Transverse colon (tissue), 4 donors: ENCODE data around the gene LPAR2. TPM values are rescaled to one million over a fixed set of nuclear protein-coding genes. Genes with fewer than 3 reads are reported as not detected.

Experiments
- DNase-seq: peaks from one replicate; pipeline ENCODE4 v3.0.0-alpha.2; 2019
- H3K27ac ChIP-seq, 4 donors: fragments of 200-600 bp; sonication (generic); 2 replicates each; pipeline ENCODE4 v1.5.1; 2016 to 2018; ENCODE audit warnings: inconsistent platforms in 4 of 4
- H3K27me3 ChIP-seq: fragments of 200-600 bp; sonication (generic); 2 replicates; pipeline ENCODE4 v1.5.1; 2017; ENCODE audit warnings: inconsistent platforms
- H3K36me3 ChIP-seq, 4 donors: fragments of 200-600 bp; sonication (generic); 2 replicates each; pipeline ENCODE4 v1.5.1; 2017 to 2019; ENCODE audit warnings: inconsistent platforms in 4 of 4
- H3K4me1 ChIP-seq, 4 donors: fragments of 200-600 bp; sonication (generic); 2 replicates each; pipeline ENCODE4 v1.5.1; 2017 to 2020; ENCODE audit warnings: inconsistent platforms in 4 of 4
- H3K4me3 ChIP-seq, 4 donors: fragments of 200-600 bp; sonication (generic); 1 replicate in 1 of 4; 2 replicates in 3 of 4; pipeline versions ENCODE4 v1.5.1 to v1.6.1; 2017 to 2019; ENCODE audit warnings: inconsistent platforms in 4 of 4
- H3K9me3 ChIP-seq, 2 donors: fragments of 200-600 bp; sonication (generic); 2 replicates each; pipeline ENCODE4 v1.5.1; 2017 to 2019; ENCODE audit warnings: inconsistent platforms in 2 of 2
- EP300 ChIP-seq: sonication (generic); formaldehyde crosslinking; IDR thresholded peaks from one replicate; pipeline ENCODE4 v1.6.1; 2017; ENCODE audit warnings: antibody characterized with exemption, low read depth
- POLR2A ChIP-seq: fragments of 450-650 bp; IDR thresholded peaks from one replicate; pipeline ENCODE4 v1.6.1; 2016; ENCODE audit warnings: antibody characterized with exemption, mild to moderate bottlenecking, moderate library complexity
- POLR2AphosphoS5 ChIP-seq, 3 donors: sonication (generic); formaldehyde crosslinking; IDR thresholded peaks; one replicate each; pipeline ENCODE4 v1.6.1; 2016; ENCODE audit warnings: antibody characterized with exemption in 3 of 3
- WGBS, 2 donors: methylation state at CpG; one replicate each; pipeline ENCODE4 v1.1.5; 2018; ENCODE audit warnings: low coverage in 1 of 2; 5-methylcytosine and 5-hydroxymethylcytosine counted together
- in situ Hi-C, 4 donors: fragments of 200-750 bp; cut with MboI; loops; one replicate each; pipeline versions ENCODE4 v1.15.0 to v1.15.1; 2017; ENCODE audit warnings: low sequenced_read_pairs in 3 of 4, low pct_ligation_motif_present in 1 of 4, low pct_unique_long_range_greater_than_20kb in 1 of 4
- intact Hi-C: fragments of 100-400 bp; cut with DNase I; formaldehyde crosslinking; loops from one replicate; pipeline ENCODE4 v1.15.1; 2023; ENCODE audit warnings: low total_unique reads
- total RNA-seq, 4 donors: library from RNA; depleted of rRNA; stranded (reverse); fragments of >200 nt; gene quantifications; one replicate each; pipeline ENCODE4 v1.1.0, GENCODE V29; 2016
- TF ChIP-seq, protein P1 (sequence below), 5 experiments: fragments of 200-600 bp in 3 of 5; fragments of 450-650 bp in 2 of 5; sonication (generic) in 3 of 5; IDR thresholded peaks; 1 replicate in 2 of 5; 2 replicates in 3 of 5; pipeline ENCODE4 v1.5.1; 2016 to 2017; ENCODE audit warnings: antibody characterized with exemption in 5 of 5, inconsistent platforms in 3 of 5, mild to moderate bottlenecking in 2 of 5, moderate library complexity in 1 of 5

LPAR2 gene
- total RNA-seq, 4 donors from 2014 or later, result 19.2 to 52.5 (median 32.6) TPM

DNA sequence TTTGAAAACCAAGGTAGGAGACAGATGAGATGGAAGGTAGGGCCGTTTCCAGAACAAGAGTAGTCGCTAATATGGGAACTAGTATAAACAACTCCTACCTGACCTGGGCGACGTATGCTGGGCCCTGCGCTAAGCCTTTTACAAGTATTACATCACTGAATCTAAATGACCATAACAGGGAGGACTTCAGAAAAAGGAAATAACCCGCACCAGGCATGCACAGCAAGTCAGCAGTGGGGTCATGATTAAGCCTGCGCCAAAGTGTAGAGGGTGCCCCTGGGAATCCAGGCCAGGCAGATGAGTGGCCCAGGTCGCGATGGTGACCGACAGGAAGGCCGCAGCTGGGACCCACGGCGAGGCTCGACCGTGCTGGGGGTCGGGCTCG, 34.8 kb upstream of the LPAR2 start:
- Histone ChIP-seq H3K27ac (peak overlapping the region; percentile 86 to 98 (median 90)), H3K36me3 (peaks cover 0 to 15% (median 7%) of the 10 kb centered on the region in 4 donors), H3K4me3 (peak overlapping the region; percentile 34 to 94 (median 80)), H3K4me1 (peaks cover 7 to 24% (median 12%) of the 10 kb centered on the region in 4 donors), H3K27me3 (no peaks in the 10 kb centered on the region), H3K9me3 (no peaks in the 10 kb centered on the region)
- 4 to 8% methylated on average over 2 to 7 of the region's 17 CpGs for WGBS, 2 donors
- intact Hi-C loops, result no loop called here
- in situ Hi-C loops, result no loop called here
- DNase-seq, result no peak
- no peak for TF ChIP-seq EP300
- TF ChIP-seq, protein P1, sequence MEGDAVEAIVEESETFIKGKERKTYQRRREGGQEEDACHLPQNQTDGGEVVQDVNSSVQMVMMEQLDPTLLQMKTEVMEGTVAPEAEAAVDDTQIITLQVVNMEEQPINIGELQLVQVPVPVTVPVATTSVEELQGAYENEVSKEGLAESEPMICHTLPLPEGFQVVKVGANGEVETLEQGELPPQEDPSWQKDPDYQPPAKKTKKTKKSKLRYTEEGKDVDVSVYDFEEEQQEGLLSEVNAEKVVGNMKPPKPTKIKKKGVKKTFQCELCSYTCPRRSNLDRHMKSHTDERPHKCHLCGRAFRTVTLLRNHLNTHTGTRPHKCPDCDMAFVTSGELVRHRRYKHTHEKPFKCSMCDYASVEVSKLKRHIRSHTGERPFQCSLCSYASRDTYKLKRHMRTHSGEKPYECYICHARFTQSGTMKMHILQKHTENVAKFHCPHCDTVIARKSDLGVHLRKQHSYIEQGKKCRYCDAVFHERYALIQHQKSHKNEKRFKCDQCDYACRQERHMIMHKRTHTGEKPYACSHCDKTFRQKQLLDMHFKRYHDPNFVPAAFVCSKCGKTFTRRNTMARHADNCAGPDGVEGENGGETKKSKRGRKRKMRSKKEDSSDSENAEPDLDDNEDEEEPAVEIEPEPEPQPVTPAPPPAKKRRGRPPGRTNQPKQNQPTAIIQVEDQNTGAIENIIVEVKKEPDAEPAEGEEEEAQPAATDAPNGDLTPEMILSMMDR (IDR thresholded peaks at IDR 0.05), result no peak
- TF ChIP-seq POLR2AphosphoS5 (IDR thresholded peaks at IDR 0.05), result no peak
- TF ChIP-seq POLR2A, result no peak

DNA sequence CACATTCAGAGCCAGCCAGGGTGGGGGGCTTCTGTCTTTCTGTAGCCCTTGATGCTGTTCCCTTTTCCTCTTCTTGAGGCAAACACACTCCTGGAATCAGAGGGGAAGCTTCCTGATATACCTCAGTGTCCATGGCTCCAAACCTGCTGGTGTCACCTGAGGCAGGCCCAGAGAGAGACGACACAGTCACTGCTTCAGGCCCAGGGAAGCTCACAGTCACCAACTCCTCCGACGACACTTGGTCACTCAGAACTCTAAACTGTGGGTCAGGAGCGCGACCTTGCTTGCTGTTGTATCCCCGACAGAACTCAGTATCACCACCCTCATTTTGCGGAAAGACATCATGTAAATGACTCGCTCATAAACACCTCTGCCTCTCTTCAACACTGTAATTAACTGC, 34.3 kb upstream of the LPAR2 start:
- 72 to 77% methylated on average over 2 to 8 of the region's 8 CpGs for WGBS, 2 donors
- peak overlapping the region in 2 of 4 donors; percentile 70 to 94 for H3K4me3 ChIP-seq
- DNase-seq, result no peak
- no peaks in the 10 kb centered on the region for H3K27me3 ChIP-seq
- no peak for TF ChIP-seq EP300
- TF ChIP-seq, protein P1 (IDR thresholded peaks at IDR 0.05), result no peak
- TF ChIP-seq POLR2A, result no peak
- no peak for TF ChIP-seq POLR2AphosphoS5 (IDR thresholded peaks at IDR 0.05)
- H3K27ac ChIP-seq, result peak overlapping the region; percentile 86 to 98 (median 90)
- intact Hi-C loops (no loop called here), in situ Hi-C loops (no loop called here)
- H3K36me3 ChIP-seq, result peaks cover 0 to 19% (median 9%) of the 10 kb centered on the region in 4 donors
- peaks cover 7 to 24% (median 12%) of the 10 kb centered on the region in 4 donors for H3K4me1 ChIP-seq
- no peaks in the 10 kb centered on the region for H3K9me3 ChIP-seq

GRCh38 chr19:19661675-19662251, 33.7 kb upstream of the LPAR2 start:
- WGBS, 2 donors, result 66 to 69% methylated on average over 11 to 18 of the region's 18 CpGs
- intact Hi-C loops (no loop called here), in situ Hi-C loops (no loop called here)
- Histone ChIP-seq H3K27me3 (no peaks in the 10 kb centered on the region), H3K9me3 (no peaks in the 10 kb centered on the region), H3K4me3 (peak overlapping the region in 1 of 4 donors; percentile 70), H3K4me1 (peaks cover 7 to 24% (median 12%) of the 10 kb centered on the region in 4 donors), H3K27ac (peak overlapping the region; percentile 86 to 98 (median 90)), H3K36me3 (peaks cover 0 to 25% (median 12%) of the 10 kb centered on the region in 4 donors)
- TF ChIP-seq POLR2A (no peak), POLR2AphosphoS5 (IDR thresholded peaks at IDR 0.05) (no peak), EP300 (no peak)
- TF ChIP-seq, protein P1 (IDR thresholded peaks at IDR 0.05), result no peak
- DNase-seq, result peak; percentile 45

GRCh38 chr19:19661141-19661674, 33.2 kb upstream of the LPAR2 start:
- H3K9me3 ChIP-seq, result no peaks in the 10 kb centered on the region
- H3K27me3 ChIP-seq, result no peaks in the 10 kb centered on the region
- no peak for TF ChIP-seq POLR2AphosphoS5 (IDR thresholded peaks at IDR 0.05)
- DNase-seq, result no peak
- H3K4me1 ChIP-seq, result peaks cover 7 to 24% (median 12%) of the 10 kb centered on the region in 4 donors
- peaks cover 0 to 29% (median 12%) of the 10 kb centered on the region in 4 donors for H3K36me3 ChIP-seq
- intact Hi-C loops, result no loop called here
- WGBS, 2 donors, result 78 to 85% methylated on average over 6 to 10 of the region's 10 CpGs
- peak overlapping the region in 2 of 4 donors; percentile 4 to 86 for H3K27ac ChIP-seq
- H3K4me3 ChIP-seq, result no peak overlapping the region
- in situ Hi-C loops, result no loop called here
